ENCODE results near the gene STEAP1.
"Not testable (repeated sequence)": the region's sequence is repeated elsewhere in the genome, so short reads cannot be mapped to it uniquely, and the experiment has no call there.

The STEAP1 gene

DNA sequence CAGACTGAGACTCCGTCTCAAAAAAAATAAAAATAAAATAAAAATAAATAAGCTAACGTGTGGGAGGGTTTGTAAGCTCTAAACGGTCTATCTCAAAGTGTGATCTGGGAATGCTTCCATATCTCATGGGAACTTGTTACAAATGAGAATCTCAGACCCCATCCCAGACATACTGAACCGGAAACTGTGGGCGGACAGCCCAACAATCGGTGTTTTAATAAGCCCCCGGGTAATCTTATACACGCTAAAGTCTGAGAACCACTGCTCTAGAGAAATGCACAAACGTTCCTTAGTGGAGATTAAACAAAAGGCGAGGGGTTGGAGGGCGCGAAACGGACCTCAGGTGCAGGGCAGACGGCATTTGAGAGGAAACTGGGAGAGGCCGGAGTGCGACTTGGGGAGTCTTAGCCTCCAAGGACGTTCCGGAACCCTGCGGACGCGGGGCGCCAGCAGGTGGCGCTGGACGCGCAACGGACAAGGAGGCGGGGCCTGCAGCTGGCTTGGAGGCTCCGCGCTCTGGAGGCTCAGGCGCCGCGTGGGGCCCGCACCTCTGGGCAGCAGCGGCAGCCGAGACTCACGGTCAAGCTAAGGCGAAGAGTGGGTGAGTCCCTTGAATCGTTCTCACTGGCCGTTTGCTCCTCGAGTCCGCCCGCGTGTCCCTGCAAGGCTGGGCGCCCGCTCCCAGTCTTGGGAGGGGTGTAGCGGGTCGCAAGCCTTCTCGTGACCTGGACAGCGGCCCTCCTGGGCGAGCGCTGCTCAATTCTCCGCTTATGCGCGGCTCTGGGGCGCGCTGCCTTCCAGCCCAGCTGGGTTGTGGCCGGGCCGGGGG, at the start of gene STEAP1:
Gene STEAP1 (plus strand): TSS at position 527 of the 829 bp plus-strand sequence. CDS start 5,320 bp downstream, outside the sequence.
- H3K4me3 ChIP-seq (ENCODE audit: low read length) = peak within 1 kb of the TSS; percentile 61; the same call in 1 of the 2 replicates

DNA sequence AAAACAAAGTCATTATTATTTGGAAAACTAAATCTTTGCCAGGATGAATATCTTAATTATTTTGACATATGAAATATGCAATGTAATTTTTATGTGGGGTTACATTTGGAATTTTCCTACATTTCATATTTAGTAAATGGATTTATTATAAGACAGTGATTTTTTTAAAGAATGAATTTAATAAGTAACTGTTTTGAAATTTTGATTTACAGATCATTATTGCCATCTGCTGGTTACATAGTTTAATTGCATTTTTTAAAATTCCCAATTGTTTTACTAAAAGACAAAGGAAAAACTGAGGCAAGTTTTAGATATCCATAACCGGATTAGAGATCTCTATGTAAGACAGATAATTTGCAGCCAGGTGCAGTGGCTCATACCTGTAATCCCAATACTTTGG, 39.3 kb upstream of the STEAP1 start:
- H3K4me3 ChIP-seq (ENCODE audit: low read length) = not testable (repeated sequence)

DNA sequence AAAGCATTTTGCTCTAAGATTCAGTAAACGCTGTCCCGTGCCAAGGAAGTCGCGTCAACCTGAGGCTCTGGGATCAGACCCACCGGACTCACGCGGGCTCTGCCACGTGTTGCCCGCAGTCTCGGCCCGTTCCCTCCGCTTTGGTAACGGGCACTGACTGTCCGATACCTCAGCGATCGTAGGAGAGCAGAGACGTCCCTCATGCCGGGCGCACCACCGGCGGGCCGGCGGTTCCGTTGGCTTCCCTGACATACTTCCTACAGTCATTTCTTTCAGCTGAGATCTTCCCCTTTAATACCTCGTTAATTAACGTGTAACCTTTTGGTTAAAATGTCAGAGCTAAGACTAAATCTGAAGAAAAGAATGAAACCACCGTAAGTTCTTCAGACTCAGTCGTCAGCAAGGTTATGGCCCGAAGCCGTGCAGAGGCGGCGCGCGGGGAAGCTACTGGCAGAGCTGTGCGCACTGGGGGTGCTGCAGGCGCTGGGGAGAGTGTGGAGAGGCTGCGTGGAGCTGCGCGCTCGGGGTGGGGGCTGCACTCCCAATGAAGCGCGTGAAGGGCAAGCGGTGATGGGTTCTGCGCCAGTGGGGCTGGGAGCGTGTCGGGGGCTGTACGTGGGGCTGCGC, 35.6 kb upstream of the STEAP1 start:
- H3K4me3 ChIP-seq (ENCODE audit: low read length) = not testable (repeated sequence)

DNA sequence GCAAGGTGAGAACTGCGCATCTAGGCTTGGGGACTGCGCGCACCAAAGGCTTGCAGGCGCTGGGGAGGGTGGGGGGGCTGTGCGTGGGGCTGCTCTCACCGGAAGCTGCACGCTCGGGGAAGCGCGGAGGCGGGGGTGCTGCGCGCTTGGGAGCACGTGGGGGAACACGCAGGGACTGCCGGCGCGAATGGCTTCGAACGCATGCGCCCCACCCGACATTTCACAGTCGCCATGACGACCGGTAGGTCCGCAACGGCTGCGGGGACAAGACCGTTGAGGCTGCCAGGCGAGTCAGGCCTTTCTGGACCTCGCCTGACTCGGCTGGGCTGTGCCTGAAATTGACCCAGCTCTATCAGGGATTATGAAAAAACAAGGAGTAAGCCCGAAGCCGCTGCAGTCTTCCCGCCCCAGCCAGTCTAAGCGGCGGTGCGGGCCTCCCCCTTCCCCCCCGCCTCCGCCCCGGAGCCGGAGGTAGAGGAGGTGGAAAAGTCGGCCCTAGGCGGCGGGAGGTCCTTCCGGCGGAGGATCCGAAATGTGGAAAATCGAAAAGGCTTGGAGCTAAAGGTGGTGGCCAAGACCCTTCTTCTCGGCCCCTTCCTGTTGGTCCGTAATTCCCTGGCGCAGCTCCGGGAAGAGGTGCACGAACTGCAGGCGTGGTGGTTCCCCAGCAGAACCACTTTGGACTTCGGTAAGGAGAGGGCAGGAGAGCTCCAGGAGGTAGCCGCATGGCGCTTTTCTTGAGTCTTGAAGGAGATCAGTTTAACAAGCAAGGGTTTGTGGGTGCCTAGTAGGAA, 34.9 kb upstream of the STEAP1 start:
- TF ChIP-seq ZNF274 (IDR thresholded peaks at IDR 0.05; ENCODE audit: low read depth, low read length) = no peak

DNA sequence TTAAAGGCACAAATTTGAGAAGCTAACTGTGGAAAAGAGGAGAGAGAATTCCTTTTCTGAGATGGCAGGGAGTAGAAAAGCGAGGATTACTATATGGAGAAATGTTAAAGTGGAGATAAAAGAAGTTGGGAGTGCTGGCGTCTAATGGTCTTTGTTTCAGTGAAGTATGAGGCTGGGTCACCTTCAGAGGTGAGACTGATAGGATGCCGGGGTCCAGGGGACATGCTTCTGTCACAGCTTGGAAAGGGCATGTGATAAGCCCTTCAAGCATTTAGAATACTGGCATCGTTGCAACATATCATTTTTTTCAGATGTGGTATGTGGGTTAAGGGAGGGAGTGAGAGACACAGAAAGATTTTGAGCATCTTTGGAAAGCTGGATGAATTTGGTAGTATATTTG, 34.1 kb upstream of the STEAP1 start:
- H3K4me3 ChIP-seq (ENCODE audit: low read length) = not testable (repeated sequence)

More for the DNA sequence above, 34.9 kb upstream of the STEAP1 start:
- H3K4me3 ChIP-seq (ENCODE audit: low read length) = no peak overlapping the region

DNA sequence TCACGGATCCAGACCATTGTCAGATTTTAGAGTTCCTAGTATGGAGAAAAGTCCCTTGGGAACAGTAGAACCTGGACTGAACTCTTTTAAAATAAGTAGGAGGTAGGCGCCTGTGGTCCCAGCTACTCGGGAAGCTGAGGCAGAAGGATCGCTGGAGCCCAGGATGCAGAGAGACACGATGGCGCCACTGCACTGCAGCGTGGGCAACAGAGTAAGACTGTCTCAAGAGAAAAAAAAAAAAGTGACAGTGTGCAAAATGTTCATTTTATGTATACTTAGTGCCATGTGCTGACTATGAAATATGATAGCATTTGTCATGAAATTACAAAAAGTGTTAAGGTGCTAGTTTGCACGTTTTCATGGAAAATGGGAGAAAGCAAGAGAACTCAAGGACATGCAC, 22.5 kb upstream of the STEAP1 start:
- not testable (repeated sequence) for H3K4me3 ChIP-seq (ENCODE audit: low read length)

DNA sequence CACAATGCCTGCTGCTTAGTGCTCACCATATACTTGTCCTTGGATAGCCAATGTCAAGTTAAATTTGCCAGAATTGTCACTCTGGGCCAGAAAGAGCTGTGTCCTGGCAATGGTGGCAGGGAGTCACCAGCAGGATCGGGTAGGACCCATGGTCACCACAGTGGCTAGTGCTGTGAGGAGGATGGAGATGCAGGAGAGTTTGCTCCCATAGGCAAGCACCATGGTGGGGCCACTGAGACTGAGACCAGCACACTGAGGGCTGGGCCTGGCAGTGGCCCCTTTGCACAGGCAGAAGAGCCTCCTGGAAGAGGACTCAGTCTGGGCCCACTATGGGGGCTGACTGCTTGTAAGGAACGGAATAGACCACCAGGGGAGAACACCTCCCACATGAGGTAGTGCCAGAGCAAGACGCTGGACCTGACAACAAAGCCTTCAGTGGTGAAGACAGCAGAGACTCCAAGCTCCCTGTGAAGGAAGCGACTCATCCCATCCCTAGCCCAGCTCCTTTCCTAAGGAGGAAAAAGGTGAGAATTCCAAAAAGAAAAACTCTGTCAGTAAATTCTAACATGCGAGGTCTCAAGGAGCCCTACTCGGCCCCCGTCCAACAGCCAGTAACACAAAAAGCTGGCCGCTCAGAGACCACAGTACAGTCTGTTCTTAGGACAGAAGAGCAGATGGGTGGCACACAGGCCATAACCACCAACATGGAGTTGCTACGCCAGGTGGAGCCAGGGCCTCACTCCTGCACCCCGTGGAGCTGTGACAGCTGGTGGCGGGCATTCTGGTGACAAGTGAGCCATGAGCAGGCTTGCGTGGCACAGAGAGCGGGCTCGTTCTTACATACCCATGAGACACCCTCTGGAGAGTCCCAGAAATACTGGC, 6.9 kb upstream of the STEAP1 start:
- not testable (repeated sequence) for H3K4me3 ChIP-seq (ENCODE audit: low read length)

DNA sequence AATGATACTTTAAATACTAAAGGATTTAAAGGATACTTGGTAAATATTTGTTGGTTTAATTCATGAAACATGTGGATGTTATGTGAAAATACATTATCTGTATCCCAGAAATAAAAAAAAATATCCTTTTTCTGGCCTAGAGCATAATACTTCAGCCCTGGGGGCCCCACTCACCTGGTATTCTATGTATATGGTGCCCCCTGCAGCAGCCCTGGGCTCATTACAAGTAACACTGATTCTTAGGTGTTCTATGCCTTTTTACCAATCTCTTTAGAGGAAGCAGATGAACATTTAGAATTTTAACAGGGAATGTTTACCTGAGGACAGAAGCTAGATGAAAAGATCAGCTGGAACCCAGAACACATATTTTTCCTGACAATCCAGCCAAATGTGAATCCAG, 4.8 kb upstream of the STEAP1 start:
- not testable (repeated sequence) for H3K4me3 ChIP-seq (ENCODE audit: low read length)

DNA sequence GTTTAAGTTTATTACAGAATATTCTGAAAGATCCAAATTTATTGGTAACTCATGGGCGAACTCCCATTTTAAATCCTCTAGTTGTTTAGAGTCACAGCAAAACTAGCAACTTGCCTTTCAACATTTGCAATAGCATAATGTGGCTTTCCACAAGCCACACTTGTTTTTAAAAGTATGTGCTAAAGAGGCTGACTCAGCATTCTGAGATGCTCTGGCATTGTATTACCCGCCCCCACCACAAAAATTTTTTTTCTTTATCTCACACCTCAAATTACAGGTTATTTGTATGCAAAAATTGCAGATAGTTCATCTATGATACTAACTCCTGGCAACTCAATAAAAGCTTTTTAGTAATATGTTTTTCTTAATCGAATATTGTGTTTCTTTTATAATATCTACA, 2.4 kb upstream of the STEAP1 start:
- H3K4me3 ChIP-seq (ENCODE audit: low read length) = not testable (repeated sequence)

DNA sequence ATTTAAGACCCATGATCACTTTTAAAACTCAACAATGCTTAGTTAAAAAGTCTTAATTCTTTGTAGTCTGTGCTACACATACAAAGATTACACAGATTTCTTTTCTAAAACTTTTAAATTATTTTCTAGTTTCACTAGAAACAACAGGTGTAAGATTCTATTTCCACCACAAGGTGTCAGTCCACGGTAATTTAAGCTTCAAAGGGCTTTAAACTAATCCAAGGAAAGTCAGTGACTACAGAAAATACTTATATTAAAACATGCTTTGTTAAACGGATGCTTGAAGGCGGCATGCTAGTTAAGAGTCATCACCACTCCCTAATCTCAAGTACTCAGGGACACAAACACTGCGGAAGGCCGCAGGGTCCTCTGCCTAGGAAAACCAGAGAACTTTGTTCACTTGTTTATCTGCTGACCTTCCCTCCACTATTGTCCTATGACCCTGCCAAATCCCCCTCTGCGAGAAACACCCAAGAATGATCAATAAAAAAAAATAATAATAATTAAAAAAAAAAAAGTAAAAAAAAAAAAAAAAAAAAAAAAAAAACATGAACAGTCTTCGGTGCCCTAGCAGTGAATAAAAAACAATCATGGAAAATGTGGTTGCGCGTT, 1.5 kb upstream of the STEAP1 start:
- H3K4me3 ChIP-seq (ENCODE audit: low read length) = not testable (repeated sequence)

DNA sequence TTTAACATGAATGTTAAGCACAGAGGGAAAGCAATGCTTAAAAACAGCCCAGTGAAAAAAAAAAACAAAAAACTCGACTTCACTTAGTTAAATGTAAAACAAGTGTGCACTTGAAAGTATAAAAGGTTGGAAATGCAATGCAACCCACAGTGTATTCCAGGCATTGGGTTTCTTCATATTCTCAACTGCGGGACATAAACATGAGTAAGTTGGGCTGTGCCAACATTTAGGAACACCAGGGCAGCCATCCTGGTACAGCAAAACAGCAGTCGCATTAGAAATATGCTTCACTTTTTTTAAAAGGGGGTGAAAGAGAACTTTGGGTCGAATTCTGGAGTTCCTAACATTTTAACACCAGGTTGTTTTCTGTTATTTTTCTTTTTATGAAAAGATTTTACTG, 937 bp downstream of the STEAP1 start:
- TF ChIP-seq ZNF274 (IDR thresholded peaks at IDR 0.05; ENCODE audit: low read depth, low read length) = no peak
- H3K4me3 ChIP-seq (ENCODE audit: low read length) = no peak overlapping the region

DNA sequence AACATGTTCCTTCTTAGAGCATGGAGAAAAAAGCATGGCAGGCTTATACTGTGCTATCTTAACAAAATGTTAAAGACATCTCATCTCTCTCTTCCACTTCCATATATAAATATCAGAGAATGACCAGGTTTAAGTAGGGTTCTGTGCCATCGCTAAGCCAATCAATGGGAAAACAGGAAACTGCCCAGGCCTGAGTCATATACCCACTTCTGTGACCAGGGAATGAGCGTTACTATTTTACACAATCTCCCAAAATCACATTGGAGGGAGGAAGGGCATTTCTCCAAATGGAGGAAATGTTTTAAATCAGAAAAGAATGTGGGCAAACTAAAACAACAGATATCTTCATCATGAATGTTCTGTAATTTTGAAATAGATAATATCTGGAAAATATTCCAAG, 3.1 kb downstream of the STEAP1 start:
- H3K4me3 ChIP-seq (ENCODE audit: low read length) = not testable (repeated sequence)

DNA sequence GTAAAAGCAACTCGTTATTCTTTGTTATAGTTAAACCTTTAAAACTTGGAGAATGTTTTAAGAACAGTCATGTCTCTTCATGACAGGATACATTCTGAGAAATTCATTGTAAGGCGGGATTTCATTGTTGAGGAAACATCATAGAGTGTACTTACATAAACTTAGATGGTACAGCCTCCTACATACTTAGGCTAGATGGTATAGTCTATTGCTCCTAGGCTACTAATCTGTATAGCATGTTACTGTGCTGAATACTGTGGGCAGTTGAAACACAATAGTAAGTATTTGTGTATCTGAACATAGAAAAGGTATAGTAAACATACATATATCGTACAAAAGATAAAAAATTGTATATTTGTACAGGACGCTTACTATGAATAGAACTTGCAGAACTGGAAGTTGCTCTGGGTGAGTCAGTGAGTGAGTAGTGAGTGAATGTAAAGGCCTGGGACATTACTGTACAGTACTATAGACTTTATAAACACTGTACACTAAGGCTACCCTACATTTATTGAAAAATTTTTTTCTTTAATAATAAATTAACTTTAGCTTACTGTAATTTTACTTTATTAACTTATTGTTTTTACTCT, 3.6 kb downstream of the STEAP1 start:
- H3K4me3 ChIP-seq (ENCODE audit: low read length) = not testable (repeated sequence)

DNA sequence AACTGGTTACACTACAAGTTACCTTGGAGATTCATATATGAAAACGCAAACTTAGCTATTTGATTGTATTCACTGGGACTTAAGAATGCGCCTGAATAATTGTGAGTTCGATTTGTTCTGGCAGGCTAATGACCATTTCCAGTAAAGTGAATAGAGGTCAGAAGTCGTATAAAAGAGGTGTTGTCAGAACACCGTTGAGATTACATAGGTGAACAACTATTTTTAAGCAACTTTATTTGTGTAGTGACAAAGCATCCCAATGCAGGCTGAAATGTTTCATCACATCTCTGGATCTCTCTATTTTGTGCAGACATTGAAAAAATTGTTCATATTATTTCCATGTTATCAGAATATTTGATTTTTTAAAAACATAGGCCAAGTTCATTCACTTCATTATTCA, 9.3 kb downstream of the STEAP1 start:
- no peak for TF ChIP-seq ZNF274 (IDR thresholded peaks at IDR 0.05; ENCODE audit: low read depth, low read length)
- no peak overlapping the region for H3K4me3 ChIP-seq (ENCODE audit: low read length)

Data from GM08714 (cell line).